ENCODE data around the gene BLACAT1. TPM values are rescaled to one million over a fixed set of nuclear protein-coding genes. Genes with fewer than 3 reads are reported as not detected.

BLACAT1 gene
- total RNA-seq, 1 donor from 2014 or later, result 13.9 TPM

GRCh38 chr1:205423814-205424399, 31.9 kb downstream of the BLACAT1 start:
- Histone ChIP-seq H3K36me3 (no peaks in the 10 kb centered on the region), H2AFZ (replicated peaks) (no peak overlapping the region), H4K20me1 (ENCODE audit: low read depth) (no peaks in the 10 kb centered on the region), H3K9me3 (ENCODE audit: low read depth) (no peaks in the 10 kb centered on the region), H3F3A (ENCODE audit: low read depth) (peaks cover 2% of the 10 kb centered on the region), H3K27ac (no peak overlapping the region), H3K9ac (no peak overlapping the region), H3K79me2 (ENCODE audit: low read depth) (no peaks in the 10 kb centered on the region), H3K4me3 (no peak overlapping the region), H3K4me1 (peaks cover 24% of the 10 kb centered on the region), H3K4me2 (no peak overlapping the region), H3K27me3 (peaks cover 28% of the 10 kb centered on the region)
- Mint-ChIP-seq H3K27me3 (ENCODE audit: insufficient read depth, low read depth) (peaks cover 4% of the 10 kb centered on the region), H3K36me3 (peaks cover 14% of the 10 kb centered on the region), H3K9me3 (no peaks in the 10 kb centered on the region), H3K4me3 (no peak overlapping the region), H3K4me1 (peaks cover 37% of the 10 kb centered on the region), H3K27ac (no peak overlapping the region)
- TF ChIP-seq EZH2phosphoT487 (IDR thresholded peaks at IDR 0.05) (no peak), EZH2 (IDR thresholded peaks at IDR 0.05) (no peak), CTCF (IDR thresholded peaks at IDR 0.05) (no peak)
- DNase-seq (ENCODE audit: low spot score), result no peak

GRCh38 chr1:205422993-205423642, 32.7 kb downstream of the BLACAT1 start:
- peaks cover 21% of the 10 kb centered on the region for H3K4me1 ChIP-seq
- no peak overlapping the region for H3K4me3 ChIP-seq
- DNase-seq (ENCODE audit: low spot score), result no peak
- H3K79me2 ChIP-seq (ENCODE audit: low read depth), result no peaks in the 10 kb centered on the region
- H2AFZ ChIP-seq (replicated peaks), result no peak overlapping the region
- no peaks in the 10 kb centered on the region for H3K9me3 ChIP-seq (ENCODE audit: low read depth)
- no peaks in the 10 kb centered on the region for H4K20me1 ChIP-seq (ENCODE audit: low read depth)
- peaks cover 2% of the 10 kb centered on the region for H3F3A ChIP-seq (ENCODE audit: low read depth)
- TF ChIP-seq EZH2phosphoT487 (IDR thresholded peaks at IDR 0.05), result no peak
- TF ChIP-seq EZH2 (IDR thresholded peaks at IDR 0.05), result no peak
- TF ChIP-seq CTCF (IDR thresholded peaks at IDR 0.05), result peak; percentile 13
- Mint-ChIP-seq H3K27ac (no peak overlapping the region), H3K4me1 (peaks cover 32% of the 10 kb centered on the region), H3K27me3 (ENCODE audit: insufficient read depth, low read depth) (peaks cover 4% of the 10 kb centered on the region), H3K9me3 (no peaks in the 10 kb centered on the region), H3K36me3 (peaks cover 18% of the 10 kb centered on the region), H3K4me3 (no peak overlapping the region)
- H3K27ac ChIP-seq, result no peak overlapping the region
- peaks cover 20% of the 10 kb centered on the region for H3K27me3 ChIP-seq
- H3K9ac ChIP-seq, result no peak overlapping the region
- H3K36me3 ChIP-seq, result no peaks in the 10 kb centered on the region
- no peak overlapping the region for H3K4me2 ChIP-seq

- Histone ChIP-seq H3K4me3 (no peak within 1 kb of the TSS), H3K9me3 (ENCODE audit: low read depth) (no peaks in the 10 kb centered on the region), H3K4me1 (peaks cover 30% of the 10 kb centered on the region), H3K4me2 (no peak within 1 kb of the TSS), H3K27ac (no peak within 1 kb of the TSS), H4K20me1 (ENCODE audit: low read depth) (no peaks in the 10 kb centered on the region), H3K27me3 (peaks cover 14% of the 10 kb centered on the region), H3K9ac (no peak within 1 kb of the TSS), H3K36me3 (no peaks in the 10 kb centered on the region), H3F3A (ENCODE audit: low read depth) (peaks cover 2% of the 10 kb centered on the region), H2AFZ (replicated peaks) (no peak within 1 kb of the TSS), H3K79me2 (ENCODE audit: low read depth) (no peaks in the 10 kb centered on the region)
- Mint-ChIP-seq H3K36me3 (peaks cover 24% of the 10 kb centered on the region), H3K27me3 (ENCODE audit: insufficient read depth, low read depth) (peaks cover 4% of the 10 kb centered on the region), H3K4me1 (peaks cover 34% of the 10 kb centered on the region), H3K4me3 (no peak within 1 kb of the TSS), H3K27ac (no peak within 1 kb of the TSS), H3K9me3 (no peaks in the 10 kb centered on the region)
- no peak for DNase-seq (ENCODE audit: low spot score)
- TF ChIP-seq CTCF (IDR thresholded peaks at IDR 0.05) (no peak), EZH2phosphoT487 (IDR thresholded peaks at IDR 0.05) (no peak), EZH2 (IDR thresholded peaks at IDR 0.05) (no peak)
Measured at GRCh38 chr1:205421798-205422197, 34.0 kb downstream of the BLACAT1 start, which contains the start of gene LEMD1. Gene LEMD1 (minus strand): TSS chr1:205422056. CDS start chr1:205420536, 1,520 bp downstream.
